Ramos (cell line): ENCODE measurements around the gene GPX2.

Experiments used
- in situ Hi-C: fragments of 300-500 bp; cut with MboI; formaldehyde crosslinking; loops from one replicate; pipeline ENCODE4 v1.14.3; 2022; ENCODE audit warnings: low sequenced_read_pairs; ENCODE audit not compliant: unreplicated experiment

Gene GPX2

GRCh38 chr14:64963611-64964010, 21.1 kb upstream of the GPX2 start:
- in situ Hi-C loops = no loop called here

GRCh38 chr14:64960762-64961276, 18.3 kb upstream of the GPX2 start:
- in situ Hi-C loops = no loop called here

GRCh38 chr14:64958743-64959142, 16.2 kb upstream of the GPX2 start:
- in situ Hi-C loops = no loop called here

GRCh38 chr14:64958201-64958600, 15.7 kb upstream of the GPX2 start:
- in situ Hi-C loops = no loop called here

GRCh38 chr14:64956697-64957406, 14.3 kb upstream of the GPX2 start:
- in situ Hi-C loops = no loop called here

- in situ Hi-C loops = no loop called here
Measured at GRCh38 chr14:64955297-64955696, 12.8 kb upstream of the GPX2 start.

- in situ Hi-C loops = no loop called here
Measured at GRCh38 chr14:64954491-64955240, 12.1 kb upstream of the GPX2 start.

GRCh38 chr14:64953661-64954060, 11.1 kb upstream of the GPX2 start:
- in situ Hi-C loops = no loop called here

- in situ Hi-C loops = no loop called here
Measured at GRCh38 chr14:64953310-64953654, 10.7 kb upstream of the GPX2 start.

GRCh38 chr14:64952598-64953309, 10.2 kb upstream of the GPX2 start:
- in situ Hi-C loops = no loop called here

- in situ Hi-C loops = no loop called here
Measured at GRCh38 chr14:64951724-64952123, 9.2 kb upstream of the GPX2 start.

- in situ Hi-C loops = no loop called here
Measured at GRCh38 chr14:64951291-64951690, 8.7 kb upstream of the GPX2 start.

- in situ Hi-C loops = no loop called here
Measured at GRCh38 chr14:64950889-64951288, 8.3 kb upstream of the GPX2 start.

GRCh38 chr14:64948612-64949210, 6.2 kb upstream of the GPX2 start:
- in situ Hi-C loops = no loop called here

GRCh38 chr14:64947710-64948611, 5.4 kb upstream of the GPX2 start:
- in situ Hi-C loops = no loop called here

- in situ Hi-C loops = no loop called here
Measured at GRCh38 chr14:64946310-64947045, 3.9 kb upstream of the GPX2 start.

- in situ Hi-C loops = no loop called here
Measured at GRCh38 chr14:64945431-64946178, 3.1 kb upstream of the GPX2 start.

- in situ Hi-C loops = no loop called here
Measured at GRCh38 chr14:64944861-64945260, 2.3 kb upstream of the GPX2 start.
